Hepatocyte (in vitro differentiated cells): ENCODE measurements around the gene PIK3C2G. TPM values are rescaled to one million over a fixed set of nuclear protein-coding genes. Genes with fewer than 3 reads are reported as not detected.
"Not testable (repeated sequence)": the region's sequence is repeated elsewhere in the genome, so short reads cannot be mapped to it uniquely, and the experiment has no call there.

Source experiments
- DNase-seq: peaks from one replicate; pipeline ENCODE4 v3.0.0-alpha.2; 2016; ENCODE audit warnings: low spot score
- H2AFZ ChIP-seq: fragments of 200-600 bp; sonication (generic); 2 replicates; pipeline ENCODE4 v1.6.0; 2016; ENCODE audit warnings: antibody characterized with exemption, mild to moderate bottlenecking
- H3K27ac ChIP-seq: fragments of 200-600 bp; sonication (generic); 2 replicates; pipeline ENCODE4 v1.5.1; 2016; ENCODE audit warnings: mild to moderate bottlenecking
- H3K27me3 ChIP-seq: fragments of 200-600 bp; sonication (generic); 2 replicates; pipeline ENCODE4 v1.6.1; 2016
- H3K36me3 ChIP-seq: fragments of 200-600 bp; sonication (generic); replicated peaks from 2 replicates; pipeline ENCODE4 v1.5.1; 2016; ENCODE audit warnings: low read depth; ENCODE audit not compliant: insufficient read depth
- H3K4me1 ChIP-seq: fragments of 200-600 bp; sonication (generic); 2 replicates; pipeline ENCODE4 v1.5.1; 2016; ENCODE audit warnings: mild to moderate bottlenecking, moderate library complexity; ENCODE audit not compliant: insufficient read depth
- H3K4me2 ChIP-seq: fragments of 200-600 bp; sonication (generic); 2 replicates; pipeline ENCODE4 v1.6.0; 2016
- H3K4me3 ChIP-seq: fragments of 200-600 bp; sonication (generic); 2 replicates; pipeline ENCODE4 v1.5.1; 2016; ENCODE audit warnings: mild to moderate bottlenecking
- H3K79me2 ChIP-seq: fragments of 200-600 bp; sonication (generic); 2 replicates; pipeline ENCODE4 v1.6.0; 2017; ENCODE audit warnings: mild to moderate bottlenecking
- H3K9me2 ChIP-seq: fragments of 200-600 bp; sonication (generic); replicated peaks from 2 replicates; pipeline ENCODE4 v1.6.0; 2017; ENCODE audit warnings: mild to moderate bottlenecking; ENCODE audit not compliant: insufficient read depth
- H3K9me3 ChIP-seq: fragments of 200-600 bp; sonication (generic); 2 replicates; pipeline ENCODE4 v1.5.1; 2016; ENCODE audit warnings: low read depth, mild to moderate bottlenecking
- H4K20me1 ChIP-seq: fragments of 200-600 bp; sonication (generic); 2 replicates; pipeline ENCODE4 v1.6.0; 2016; ENCODE audit warnings: mild to moderate bottlenecking; ENCODE audit not compliant: insufficient read depth, poor library complexity, severe bottlenecking
- CTCF ChIP-seq: fragments of 200-600 bp; sonication (generic); IDR thresholded peaks from 2 replicates; pipeline ENCODE4 v1.5.1; 2016; ENCODE audit warnings: antibody characterized with exemption, mild to moderate bottlenecking; ENCODE audit not compliant: poor library complexity
- EZH2 ChIP-seq: fragments of 200-600 bp; sonication (generic); IDR thresholded peaks from 2 replicates; pipeline ENCODE4 v1.6.1; 2016; ENCODE audit warnings: antibody characterized with exemption, mild to moderate bottlenecking, borderline replicate concordance
- EZH2phosphoT487 ChIP-seq: fragments of 200-600 bp; sonication (generic); IDR thresholded peaks from one replicate; pipeline ENCODE4 v1.6.1; 2018; ENCODE audit warnings: antibody characterized with exemption, mild to moderate bottlenecking, low read depth, moderate library complexity; ENCODE audit not compliant: unreplicated experiment, severe bottlenecking
- whole genome bisulfite sequencing: methylation state at CpG from one replicate; pipeline ENCODE4 v1.1.6; 2016; ENCODE audit warnings: low lambda C conversion rate; ENCODE audit errors: missing lambda C conversion rate; 5-methylcytosine and 5-hydroxymethylcytosine counted together
- polyA plus RNA-seq: library from polyadenylated mRNA; unstranded; fragments of >200 nt; fragmentation: Nextera tagmentation; extraction: Ambion mirVana; gene quantifications from 2 replicates; pipeline ENCODE4 v1.2.1, GENCODE V29; 2016
- total RNA-seq: library from RNA; depleted of rRNA; stranded (reverse); fragments of >200 nt; gene quantifications from 2 replicates; pipeline ENCODE4 v1.2.3, GENCODE V29; 2014

Gene PIK3C2G
- total and polyA plus RNA-seq, 2 experiments from 2014 or later, result 3.5 to 6.7 TPM

- no peak for TF ChIP-seq CTCF
- no peak for TF ChIP-seq EZH2phosphoT487
- TF ChIP-seq EZH2, result no peak
- no peak for DNase-seq
- Histone ChIP-seq H3K27me3 (no peaks in the 10 kb centered on the region), H3K9me3 (no peaks in the 10 kb centered on the region), H3K9me2 (no peaks in the 10 kb centered on the region), H3K4me3 (no peak overlapping the region), H3K36me3 (no peaks in the 10 kb centered on the region), H4K20me1 (no peaks in the 10 kb centered on the region), H2AFZ (no peak overlapping the region), H3K4me2 (no peak overlapping the region), H3K27ac (no peak overlapping the region), H3K79me2 (no peaks in the 10 kb centered on the region), H3K4me1 (no peaks in the 10 kb centered on the region)
- 88% methylated on average over 2 of the region's 2 CpGs for WGBS
Measured at GRCh38 chr12:18492372-18493025, 231.2 kb downstream of the PIK3C2G start.

GRCh38 chr12:18496156-18496555, 234.8 kb downstream of the PIK3C2G start:
- H2AFZ ChIP-seq, result no peak overlapping the region
- no peaks in the 10 kb centered on the region for H3K27me3 ChIP-seq
- H3K27ac ChIP-seq, result no peak overlapping the region
- no peak for DNase-seq
- 94% methylated on average over 2 of the region's 2 CpGs for WGBS
- TF ChIP-seq EZH2 (no peak), CTCF (no peak), EZH2phosphoT487 (no peak)
- no peaks in the 10 kb centered on the region for H3K9me2 ChIP-seq
- no peak overlapping the region for H3K4me3 ChIP-seq
- no peak overlapping the region for H3K4me2 ChIP-seq
- no peaks in the 10 kb centered on the region for H4K20me1 ChIP-seq
- no peaks in the 10 kb centered on the region for H3K9me3 ChIP-seq
- no peaks in the 10 kb centered on the region for H3K4me1 ChIP-seq
- no peaks in the 10 kb centered on the region for H3K36me3 ChIP-seq
- no peaks in the 10 kb centered on the region for H3K79me2 ChIP-seq

GRCh38 chr12:18500160-18500574, 238.8 kb downstream of the PIK3C2G start:
- H3K79me2 ChIP-seq, H3K9me2 ChIP-seq, H2AFZ ChIP-seq, H3K4me2 ChIP-seq, DNase-seq, H3K27me3 ChIP-seq, H3K4me3 ChIP-seq, H3K27ac ChIP-seq, H3K9me3 ChIP-seq, H3K36me3 ChIP-seq, H4K20me1 ChIP-seq: not testable (repeated sequence)
- 97% methylated on average over 32 of the region's 35 CpGs for WGBS
- peaks cover 16% of the 10 kb centered on the region for H3K4me1 ChIP-seq

GRCh38 chr12:18500736-18501135, 239.4 kb downstream of the PIK3C2G start:
- not testable (repeated sequence) for H3K36me3 ChIP-seq, H3K27ac ChIP-seq, H3K4me3 ChIP-seq, H3K79me2 ChIP-seq, H3K27me3 ChIP-seq, H2AFZ ChIP-seq, H3K4me2 ChIP-seq, DNase-seq, H3K9me2 ChIP-seq, H3K9me3 ChIP-seq, H4K20me1 ChIP-seq
- 98% methylated on average over 21 of the region's 21 CpGs for WGBS
- H3K4me1 ChIP-seq, result peaks cover 16% of the 10 kb centered on the region
